ENCODE results near the gene ITGA11.

ITGA11 gene

DNA sequence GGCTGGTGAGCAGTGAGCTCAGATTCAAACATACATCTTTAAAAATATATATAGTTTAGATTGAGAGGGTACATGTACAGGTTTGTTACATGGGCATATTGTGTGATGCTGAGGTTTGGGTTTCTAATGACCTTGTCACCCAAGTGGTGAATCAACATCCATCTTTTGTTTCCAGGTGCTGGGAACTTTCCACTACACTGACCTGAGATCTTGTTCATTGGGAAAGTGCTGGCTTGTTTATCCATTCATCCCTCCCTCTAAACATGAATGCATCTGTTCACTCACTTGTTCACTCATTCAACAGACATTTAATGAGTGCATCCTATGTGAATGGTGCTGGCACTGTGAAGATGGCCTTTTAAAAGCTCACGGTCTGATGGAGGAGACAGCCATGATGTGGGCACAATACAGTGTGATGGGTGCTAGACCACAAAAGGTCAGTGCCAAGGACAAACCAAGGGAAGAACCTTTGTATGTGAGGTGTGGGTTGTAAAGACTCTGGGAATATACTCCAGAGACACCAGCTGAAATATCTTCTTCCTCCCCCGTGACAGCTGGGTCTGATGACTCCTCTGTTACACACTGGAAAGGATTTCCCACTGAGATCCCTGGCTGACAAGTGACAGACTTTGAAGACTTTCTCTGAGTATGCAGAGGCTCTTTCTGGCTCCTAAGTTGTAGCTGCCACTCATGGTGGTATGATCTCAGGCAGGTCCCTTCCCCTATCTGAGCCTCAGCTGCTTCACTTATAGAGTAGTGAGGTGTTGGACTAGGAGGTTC is 16.2 kb upstream of the ITGA11 start:
- no peak for DNase-seq

DNA sequence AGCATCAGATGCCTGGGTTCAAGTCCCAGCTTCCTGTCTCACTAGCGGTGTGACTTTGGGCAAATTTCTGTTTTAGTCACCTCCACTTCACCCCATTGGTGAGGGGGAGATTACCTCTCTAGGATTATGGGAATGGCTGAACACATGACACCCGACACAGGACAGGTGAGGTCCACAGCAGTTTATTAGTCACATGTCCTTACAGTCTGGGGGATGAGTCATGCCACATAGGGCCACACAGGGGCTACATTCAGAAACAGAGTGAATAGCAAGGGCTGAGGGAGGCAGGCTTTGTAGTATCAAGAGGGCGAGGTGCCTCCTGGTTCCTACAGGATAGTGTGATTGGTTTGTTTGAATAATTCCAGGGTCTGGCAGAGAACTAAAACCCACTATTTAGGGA is 15.2 kb upstream of the ITGA11 start:
- no peak for DNase-seq

DNA sequence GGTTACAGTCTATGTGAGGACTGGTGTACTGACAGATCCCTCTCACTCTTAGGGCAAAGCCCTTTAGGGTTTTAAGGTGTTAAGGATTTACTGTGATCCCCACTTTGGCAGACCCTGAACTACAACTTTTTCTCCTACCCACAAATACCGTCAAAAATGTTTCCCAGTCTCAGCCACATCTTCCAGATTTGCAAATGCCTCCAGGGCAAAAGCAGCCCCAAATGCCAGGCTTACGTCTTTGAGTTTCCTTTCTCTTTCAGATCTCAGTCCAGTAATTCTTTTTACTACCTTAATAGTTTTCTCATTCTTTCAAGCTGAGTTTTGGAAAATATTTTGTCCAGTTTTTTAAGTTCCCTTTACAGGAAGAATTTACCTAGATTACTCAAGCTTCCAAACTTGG is 13.4 kb upstream of the ITGA11 start:
- no peak for DNase-seq

DNA sequence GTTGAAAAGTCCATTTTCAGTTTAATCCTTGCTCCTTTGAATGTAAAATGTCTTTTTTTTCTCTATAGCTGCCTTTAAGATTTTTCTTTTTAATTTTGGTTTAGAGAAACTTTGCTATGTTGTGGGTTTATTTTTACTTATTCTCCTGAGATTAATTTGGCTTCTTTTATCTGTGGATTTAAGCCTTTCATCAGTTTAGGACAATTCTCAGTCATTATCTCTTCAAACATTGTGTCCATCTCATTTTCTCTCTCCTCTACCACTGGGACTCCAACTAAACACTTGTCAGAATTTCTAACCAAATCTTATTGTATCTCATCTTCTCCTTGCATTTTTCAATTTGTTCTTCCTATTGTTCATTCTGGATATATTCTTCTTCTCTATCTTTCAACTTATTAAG is 12.4 kb upstream of the ITGA11 start:
- no peak for DNase-seq

DNA sequence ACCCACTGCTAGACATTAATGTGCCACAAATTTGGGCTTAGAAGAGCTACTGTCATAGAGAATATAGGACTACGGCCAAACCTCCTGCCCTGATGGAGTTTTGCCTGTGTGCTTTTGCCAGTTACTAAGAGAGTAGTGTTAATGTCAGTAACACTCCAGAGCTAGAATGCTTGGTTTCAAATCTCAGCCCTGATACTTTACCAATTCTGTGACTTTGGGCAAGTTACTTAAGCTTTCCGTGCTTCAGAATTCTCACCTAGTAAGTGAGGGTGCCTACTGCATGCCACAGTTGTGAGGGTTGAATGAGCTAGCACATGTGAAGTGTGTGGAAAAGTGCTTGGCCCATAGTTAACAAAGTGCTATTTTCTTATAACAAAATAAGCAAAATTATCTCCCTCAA is 10.9 kb upstream of the ITGA11 start:
- DNase-seq = no peak

DNA sequence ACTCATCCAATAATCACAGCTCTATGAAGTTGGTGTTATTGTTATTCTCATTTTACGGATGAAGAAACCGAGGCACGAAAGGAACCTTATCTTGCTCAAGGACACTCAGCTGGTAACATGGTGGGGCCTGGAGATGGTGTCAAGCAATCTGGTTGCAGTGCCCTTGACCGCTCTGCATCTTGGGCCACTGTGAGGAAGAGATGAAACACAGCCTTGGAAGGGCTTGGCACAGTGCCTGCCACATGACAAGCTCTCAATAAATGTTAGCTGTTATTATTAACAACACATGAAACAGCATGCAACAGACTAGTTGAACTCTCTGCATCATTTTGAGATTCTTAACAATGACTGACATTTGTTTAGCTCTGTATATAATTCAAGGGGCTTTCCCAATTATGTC is 10.1 kb upstream of the ITGA11 start:
- DNase-seq = no peak

DNA sequence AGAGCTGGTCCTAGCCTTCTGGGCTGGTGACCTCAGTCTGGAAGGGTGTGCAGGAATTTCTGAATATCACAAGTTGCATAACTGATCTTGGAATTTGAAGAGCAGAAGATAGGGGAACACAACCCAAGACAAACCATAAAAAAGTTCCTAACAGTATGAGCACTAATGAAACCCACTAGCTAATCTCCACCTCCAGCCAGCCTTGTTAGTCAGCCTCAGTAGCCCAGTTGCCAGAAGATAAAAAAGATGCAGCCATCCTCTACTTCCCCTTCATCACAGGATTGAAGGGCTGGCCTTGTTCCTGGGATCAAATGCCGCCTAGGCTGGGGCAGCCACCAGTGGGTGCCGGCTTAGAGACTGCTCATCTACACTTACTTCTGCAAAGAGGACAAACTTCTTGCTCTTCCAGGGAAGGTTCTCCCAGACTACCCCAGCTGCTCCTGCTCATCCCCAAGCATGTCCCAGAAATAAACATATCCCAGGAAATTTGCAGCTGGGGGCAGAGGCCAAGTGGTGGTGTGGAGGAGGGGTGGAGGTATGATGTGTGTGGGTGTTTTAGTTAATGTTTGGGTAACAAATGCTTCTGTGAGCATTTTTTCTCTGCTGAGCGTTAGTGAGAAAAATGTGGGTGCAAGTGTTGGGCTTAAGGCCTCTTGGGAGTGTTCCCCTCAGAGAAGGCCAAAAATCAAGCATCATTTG is 9.2 kb upstream of the ITGA11 start:
- no peak for DNase-seq

DNA sequence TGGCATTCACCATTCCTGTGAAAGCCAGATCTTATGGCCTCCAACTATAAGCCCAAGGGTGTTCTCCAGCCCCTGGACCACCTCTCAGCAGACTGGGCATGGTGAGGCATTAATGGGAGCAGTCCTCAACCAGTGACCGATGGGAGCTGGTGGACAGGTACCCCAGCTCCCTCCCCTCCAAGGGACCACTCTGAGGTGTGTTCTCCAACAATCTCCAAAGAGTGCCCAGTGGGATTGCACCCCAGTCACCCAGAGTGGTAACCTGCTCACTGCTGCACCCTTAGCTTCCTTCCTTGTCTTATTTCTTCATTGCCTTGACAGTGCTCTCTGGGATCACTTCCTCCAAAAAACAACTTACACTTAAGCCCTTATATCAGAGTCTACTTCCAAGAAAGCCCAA is 8.2 kb upstream of the ITGA11 start:
- no peak for DNase-seq

DNA sequence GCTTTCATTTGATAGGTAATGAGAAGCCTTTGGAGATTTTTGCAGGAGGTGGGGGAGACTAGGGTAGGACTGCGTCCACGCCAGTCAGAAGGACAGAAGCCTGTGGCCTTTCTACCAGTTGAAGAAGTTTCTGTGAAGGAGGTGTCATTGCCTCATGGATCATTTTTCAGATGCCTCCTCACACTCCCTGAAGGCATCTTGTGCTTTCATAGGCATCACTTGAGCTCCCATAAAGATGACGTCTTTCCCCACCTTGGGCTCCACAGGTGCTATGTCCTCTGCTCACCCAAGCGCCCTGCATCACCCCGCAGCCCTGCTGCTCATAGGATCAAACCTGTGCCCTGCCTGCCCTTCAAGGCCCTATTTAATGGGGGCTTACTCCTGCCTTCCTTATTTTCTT is 7.5 kb upstream of the ITGA11 start:
- no peak for DNase-seq

DNA sequence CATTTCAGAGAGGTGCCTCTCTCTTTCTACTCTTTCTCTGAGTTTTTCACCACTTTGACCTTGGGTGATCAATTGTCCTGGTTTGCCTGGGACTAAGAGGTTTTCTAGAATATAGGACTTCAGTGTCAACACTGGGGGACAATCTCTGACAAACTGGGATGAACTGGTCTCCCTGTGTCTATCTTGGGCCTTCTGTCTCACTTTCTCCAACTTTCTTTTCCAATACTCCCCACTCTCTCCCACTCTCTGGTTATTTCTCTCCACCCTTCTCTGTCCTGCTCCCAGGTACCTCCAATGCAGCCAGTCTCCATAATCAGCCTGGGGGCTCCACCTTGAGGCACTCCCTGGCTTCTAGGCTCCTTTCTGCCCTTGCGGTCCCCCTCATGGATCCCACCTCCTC is 4.7 kb upstream of the ITGA11 start:
- DNase-seq = no peak

DNA sequence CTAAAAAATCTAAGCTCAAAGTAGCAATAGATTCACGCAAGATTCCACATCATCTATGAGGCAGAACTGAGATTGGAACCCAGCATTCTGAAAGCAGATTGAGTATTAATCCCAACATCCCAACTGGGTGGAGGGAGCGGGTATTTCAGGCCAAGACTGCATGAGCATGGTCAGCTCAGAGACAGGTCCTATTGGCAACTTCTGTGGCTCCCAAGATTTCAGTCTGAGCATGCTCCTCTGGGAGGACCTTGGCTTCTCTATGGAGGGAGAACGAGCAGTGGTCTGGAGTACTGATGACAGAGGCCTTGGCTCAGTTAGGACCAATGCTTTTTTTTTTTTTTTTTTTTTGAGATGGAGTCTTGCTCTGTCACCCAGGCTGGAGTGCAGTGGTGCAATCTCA is 4.0 kb upstream of the ITGA11 start:
- no peak for DNase-seq

DNA sequence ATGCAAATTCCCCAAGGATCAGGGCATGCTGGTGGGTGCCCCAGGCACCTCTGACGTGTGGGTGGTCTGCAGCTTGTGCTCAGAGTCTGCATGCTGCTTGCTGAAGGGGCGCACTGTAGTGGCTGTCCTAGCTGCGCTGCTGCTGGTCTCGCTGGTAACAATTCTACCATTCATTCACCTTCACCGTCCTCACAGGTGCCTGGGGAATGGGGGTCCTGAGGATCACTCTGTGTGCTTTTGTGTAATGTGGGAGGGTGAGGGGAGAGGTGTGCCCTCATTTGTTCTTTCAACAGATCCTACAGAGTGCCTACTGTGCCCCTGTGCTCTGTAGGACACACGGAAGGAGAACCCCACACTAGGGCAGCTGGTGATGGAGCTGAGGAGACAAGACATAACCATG is 2.1 kb upstream of the ITGA11 start:
- DNase-seq = no peak

DNA sequence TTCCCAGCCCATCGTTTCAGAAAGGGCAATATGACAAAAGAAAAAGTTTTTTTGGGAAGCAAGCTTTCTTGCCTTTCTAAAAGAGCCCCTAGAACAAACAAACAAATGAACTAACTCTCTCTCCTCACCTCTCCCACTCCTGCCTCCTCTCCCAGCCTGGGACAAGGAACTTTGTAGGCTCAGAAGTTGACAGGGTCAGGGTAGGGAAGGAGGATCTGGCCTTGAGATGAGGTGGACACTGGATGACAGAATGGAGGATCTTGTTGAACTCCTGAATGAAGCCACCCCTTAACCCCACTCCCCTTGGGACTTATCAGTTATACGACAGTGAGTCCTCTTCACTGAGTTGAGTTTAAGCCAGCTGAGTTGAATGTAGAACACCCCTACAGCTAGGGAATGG is 1.6 kb upstream of the ITGA11 start:
- no peak for DNase-seq

DNA sequence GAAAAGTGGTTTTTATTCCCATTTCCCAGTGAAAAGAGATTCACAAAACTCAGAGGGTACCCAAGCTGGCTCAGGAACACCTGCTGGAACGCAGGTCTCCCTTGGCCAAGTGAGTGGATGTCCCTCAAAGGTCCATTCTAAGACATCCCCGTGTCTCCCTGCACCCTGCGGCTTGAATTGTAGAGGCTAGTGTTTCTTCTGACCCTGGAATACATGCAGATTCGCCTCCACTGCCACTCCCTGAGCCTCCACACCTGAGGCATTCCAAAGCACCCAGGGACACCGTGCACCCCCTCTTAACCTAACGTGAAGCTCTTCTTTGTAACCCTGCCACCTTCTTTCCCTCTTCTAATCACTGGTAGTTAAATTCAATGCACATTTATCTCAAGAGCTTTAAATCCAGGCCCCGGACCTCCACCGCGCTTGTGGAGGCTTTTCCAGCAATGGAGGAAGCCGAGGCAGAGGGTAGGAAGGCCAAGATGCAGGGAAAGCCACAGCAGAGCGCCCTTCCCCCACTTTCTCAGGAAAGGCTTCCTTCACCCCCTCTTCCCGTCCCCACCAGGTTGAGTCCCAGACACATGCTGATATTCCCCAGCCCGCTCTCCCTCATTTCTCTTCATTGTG is 590 bp upstream of the ITGA11 start:
- no peak for DNase-seq

DNA sequence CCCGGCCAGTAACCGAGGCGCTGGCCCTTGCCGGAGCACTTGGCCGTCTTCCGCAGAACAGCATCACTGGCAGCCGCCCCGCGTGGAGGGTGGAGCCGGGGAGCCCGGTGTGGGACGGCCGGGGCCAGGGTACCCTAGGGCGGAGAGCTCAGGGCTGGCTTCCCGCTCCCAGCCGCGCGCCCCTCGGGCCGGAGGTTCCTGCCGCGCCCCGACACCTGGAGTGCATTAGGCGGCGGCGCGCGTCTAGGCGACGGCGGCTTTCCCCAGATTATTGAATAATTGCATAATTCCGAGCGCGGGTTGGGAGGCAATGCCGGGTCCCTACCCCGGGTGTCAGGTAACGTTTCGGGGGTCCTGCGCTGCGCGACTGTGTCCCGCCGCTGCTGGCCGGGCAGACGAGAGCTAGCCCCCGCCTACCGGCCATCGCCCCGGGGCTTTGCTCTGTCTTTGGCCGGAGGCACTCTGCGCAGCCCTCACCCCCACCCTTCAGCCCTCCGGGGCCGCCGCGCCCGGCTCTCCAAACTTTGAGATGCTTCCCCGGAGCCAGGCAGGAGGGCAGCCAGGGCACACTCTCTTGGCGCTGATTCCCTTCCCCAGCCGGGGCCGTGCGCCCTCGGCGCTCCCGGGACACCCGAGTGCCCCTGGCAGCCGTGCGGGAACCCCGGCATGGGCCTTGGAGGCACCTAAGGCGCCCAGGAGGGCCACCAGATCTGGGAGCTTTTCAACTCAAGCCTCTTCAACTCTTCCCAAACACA is 749 bp downstream of the ITGA11 start:
- no peak for DNase-seq

DNA sequence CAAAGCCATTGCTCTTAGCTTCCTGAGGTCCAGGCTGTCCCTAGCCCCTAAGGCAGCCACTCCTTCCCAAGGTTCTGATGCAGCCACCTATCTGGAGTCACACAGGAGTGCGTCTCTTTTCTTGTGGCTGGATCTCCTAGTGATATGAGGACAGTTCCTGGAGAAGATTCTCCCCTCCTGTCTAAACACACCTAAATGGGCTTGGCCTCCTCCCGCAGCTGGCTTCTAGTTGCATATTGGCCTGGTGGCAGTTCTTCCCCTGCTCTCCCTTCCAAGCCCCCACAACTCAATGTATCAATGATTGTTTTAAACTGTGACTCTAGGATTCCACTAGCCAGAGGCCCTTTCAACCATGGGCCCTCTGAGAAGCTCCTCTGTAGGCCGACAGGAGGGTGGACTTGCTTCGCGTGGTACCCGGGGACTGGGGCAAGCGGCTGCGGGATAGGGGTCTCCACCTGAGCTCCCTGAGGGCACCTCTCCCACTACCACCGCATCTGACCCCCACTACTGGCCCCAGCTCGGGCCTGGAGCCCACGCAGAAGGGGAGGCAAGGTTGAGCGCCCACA is 1.4 kb downstream of the ITGA11 start:
- no peak for DNase-seq

DNA sequence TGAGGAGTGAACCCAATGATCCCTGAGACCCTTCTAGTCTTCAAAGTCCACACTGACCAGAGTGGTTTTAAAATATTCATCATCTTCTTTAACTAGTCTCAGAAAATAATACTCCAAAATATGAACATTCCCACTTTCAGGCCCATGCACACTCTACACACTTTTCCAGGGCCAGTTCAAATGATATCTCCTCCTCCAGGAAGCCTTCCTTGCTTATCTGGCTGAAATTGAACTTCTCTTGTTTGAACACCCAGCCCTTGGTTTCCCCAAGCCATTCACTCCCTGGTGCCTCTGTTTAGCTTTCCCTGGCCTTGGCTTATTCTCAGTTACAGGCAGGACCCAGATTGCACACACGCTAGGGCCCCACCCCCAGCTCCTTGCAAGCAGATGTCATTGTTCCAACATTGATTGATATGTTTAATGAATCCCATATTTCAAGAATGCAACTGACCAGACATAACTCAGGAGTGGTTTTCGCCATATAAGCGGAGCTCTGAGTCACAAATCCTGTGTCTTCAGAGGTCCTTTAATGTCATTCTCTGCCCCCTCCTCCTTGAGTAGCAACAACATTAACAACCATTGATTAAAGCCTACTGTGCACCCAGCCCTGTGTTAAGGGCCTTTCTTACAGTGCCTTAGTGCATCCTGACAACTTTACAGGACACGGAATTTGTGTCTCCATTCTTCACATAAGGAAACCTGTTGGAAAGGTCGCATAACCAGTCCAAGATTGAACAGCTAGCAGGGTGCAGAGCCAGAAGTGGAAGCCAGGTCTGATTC is 2.1 kb downstream of the ITGA11 start:
- DNase-seq = no peak

DNA sequence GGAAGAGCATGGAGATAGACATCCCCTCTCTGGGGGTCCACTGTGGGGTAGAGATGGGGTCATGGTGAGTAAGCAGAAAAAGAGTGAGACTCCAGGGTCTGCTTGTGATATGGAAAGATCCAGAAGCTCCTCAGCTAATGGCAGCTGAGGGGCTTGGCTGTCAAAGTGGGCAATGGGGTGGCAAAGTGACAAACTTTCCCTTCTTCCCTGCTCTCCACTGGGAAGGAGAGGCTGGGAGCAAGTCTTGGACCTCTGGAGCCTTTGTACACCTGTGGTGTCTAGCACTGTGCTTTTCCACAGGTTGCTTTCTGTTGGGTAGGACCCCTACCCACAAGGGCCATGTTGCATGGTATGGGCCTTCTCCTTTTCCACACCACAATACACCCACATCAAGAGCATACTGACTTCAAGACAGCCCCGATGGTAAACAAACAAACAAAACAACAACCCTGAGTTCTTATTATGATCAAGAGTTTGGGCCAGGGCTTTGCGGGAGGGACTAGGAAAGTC is 3.5 kb downstream of the ITGA11 start:
- no peak for DNase-seq

DNA sequence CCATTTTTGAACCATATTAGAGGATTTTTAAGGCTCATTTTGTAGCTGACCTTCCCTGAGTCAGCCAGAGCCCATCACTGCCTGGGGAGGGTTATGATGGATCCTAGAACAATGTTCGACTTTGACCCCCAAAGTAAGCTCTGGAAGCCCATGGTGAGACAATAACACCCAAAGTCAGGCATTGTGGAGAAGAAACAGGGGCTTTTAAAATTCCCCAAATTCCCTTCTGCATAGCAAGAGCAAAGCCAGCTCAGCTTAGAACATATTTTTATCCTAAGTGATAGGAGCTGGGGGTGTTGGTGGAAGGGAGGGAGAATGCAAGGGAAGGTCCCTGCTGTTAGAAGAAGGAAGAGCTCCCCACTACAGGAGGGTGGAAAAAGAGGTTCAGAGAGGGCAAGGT is 4.0 kb downstream of the ITGA11 start:
- DNase-seq = no peak

DNA sequence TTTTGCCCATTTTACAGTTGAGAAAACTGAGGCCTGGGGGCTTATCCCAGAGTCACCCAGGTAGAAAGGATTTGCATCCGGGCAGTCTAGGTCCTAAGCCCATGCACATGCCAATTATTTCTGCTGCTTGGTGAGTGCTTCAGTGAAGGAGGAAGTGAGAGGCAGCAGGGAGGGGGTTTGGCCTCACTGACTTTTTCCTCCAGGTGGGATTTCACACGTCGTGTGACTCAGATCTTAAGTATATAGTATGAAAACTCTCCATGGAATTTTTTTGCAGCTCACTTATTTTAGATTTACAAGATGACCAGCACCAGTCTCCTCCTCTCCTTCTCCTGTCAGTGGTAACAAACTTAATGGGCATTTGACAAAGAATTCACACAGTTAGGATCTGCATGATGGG is 4.6 kb downstream of the ITGA11 start:
- no peak for DNase-seq

DNA sequence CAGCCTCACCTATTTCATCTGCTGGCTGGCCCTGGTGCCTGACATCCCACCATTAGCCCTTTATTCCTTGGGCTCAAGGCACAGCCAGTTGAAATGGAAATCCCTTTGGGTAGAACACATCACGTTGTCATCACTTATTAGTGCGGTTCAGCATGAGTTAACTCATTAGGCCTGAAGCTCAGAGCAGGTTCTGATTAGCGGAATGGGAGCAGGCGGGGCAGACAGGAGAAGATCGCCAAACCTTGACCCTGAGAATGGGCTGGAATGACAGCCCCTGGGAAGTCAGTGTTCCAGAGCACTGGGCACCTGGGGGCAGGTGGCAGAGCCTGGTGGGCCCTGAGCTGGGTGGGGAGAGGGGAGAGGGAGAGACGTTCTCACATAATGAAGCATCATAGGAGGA is 5.8 kb downstream of the ITGA11 start:
- no peak for DNase-seq

DNA sequence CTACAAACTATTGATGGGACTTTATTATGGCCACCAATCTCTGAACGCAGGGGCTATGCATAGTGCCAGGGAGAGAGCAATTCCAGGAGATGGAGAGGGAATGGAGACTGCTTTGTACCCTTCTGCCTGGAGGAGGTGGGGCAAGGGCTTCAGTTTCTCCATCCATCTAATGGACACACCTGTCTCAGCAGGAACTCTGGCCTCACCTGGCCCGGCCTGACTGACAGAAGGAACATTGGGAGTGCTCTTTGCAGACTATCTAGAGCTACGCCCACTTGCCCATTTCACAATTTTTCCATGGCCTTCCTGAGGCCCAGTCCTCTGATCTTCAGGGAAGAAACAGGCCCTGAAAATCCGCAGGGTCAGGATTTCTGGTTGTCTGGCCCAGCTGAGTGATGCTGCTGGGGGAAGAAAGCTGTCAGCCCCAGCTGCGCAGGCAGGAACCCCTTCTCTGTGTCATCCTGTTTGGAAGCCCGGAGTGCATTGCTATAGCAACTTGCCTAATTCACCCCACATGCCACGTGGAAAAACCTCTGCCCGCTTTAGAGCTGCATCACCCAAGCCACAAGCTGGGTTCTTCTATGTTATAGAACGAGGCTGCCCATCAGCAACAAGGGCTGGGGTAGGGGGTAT is 6.4 kb downstream of the ITGA11 start:
- DNase-seq = no peak

All from NCI-H2081 (cell line).